ENCODE data around the gene TUBB4B. TPM values are rescaled to one million over a fixed set of nuclear protein-coding genes. Genes with fewer than 3 reads are reported as not detected.
A peak's percentile ranks its signal among the peaks of the same experiment; 100 is the strongest.

The TUBB4B gene
- polyA plus RNA-seq, 1 experiment: 223 TPM

DNA sequence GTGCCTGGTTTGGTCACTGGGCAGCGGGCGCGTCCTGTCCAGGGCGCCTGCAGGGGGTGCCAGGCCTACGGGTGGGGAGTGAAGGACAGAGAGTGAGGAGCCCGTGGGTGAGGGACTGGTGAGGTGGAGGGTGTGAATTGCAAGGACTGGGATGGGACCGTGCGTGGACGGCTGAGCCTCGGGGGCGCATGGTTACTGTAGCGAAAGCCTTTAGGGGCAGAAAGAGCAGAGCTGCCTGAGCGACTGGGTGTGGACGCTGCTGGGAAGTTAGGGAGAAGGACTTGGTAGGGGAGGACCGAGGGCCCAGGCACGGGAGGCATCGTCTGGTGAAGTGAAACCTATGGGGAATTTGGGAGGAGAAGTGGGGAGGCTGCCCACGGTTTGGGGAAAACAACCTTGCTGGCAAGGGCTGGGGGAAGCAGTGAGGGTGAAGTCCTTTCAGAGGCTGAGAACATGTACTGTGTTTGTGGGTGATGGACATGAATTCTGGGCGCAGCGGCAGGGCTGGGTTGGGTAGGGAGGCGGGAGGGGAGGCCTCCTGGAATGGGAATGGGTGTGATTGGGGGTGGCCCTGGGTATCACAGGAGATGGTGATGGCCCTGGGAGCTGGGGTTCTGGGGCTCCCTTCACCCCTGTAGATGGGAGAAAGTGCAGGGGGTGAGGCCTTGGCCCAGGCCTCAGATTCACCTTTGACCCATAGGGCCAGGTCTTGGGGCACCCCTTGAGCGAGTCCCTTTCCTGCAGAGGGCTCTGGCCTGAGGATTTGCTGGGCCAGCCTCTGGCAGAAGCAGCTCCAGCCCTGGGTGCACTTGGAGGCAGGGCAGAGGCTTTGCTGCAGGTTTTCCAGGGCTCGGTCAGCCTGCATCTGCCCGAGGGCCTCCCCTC lies 34.7 kb downstream of the TUBB4B start:
- ChIA-PET CTCF (no interaction called here), POLR2A (interaction anchor here (1.1 to 1.8 kb wide), 2 partner anchors 35 to 283 kb away, joined by 3 to 21 read pairs; partner anchors contain the start of genes PAXX and TUBB4B)
- Histone ChIP-seq H3K27ac (ENCODE audit: low read depth, low read length) (peak overlapping the region; percentile 21), H3K4me3 (ENCODE audit: low read depth, low read length) (no peak overlapping the region), H3K27me3 (ENCODE audit: control insufficient read depth, insufficient read depth, low read length) (no peaks in the 10 kb centered on the region), H3K9me3 (ENCODE audit: control insufficient read depth, insufficient read depth, low read length) (peaks cover 5% of the 10 kb centered on the region; the same call in 1 of the 2 replicates)
- no peak for DNase-seq (ENCODE audit: low read depth, low spot score)
- TF ChIP-seq, protein P1, sequence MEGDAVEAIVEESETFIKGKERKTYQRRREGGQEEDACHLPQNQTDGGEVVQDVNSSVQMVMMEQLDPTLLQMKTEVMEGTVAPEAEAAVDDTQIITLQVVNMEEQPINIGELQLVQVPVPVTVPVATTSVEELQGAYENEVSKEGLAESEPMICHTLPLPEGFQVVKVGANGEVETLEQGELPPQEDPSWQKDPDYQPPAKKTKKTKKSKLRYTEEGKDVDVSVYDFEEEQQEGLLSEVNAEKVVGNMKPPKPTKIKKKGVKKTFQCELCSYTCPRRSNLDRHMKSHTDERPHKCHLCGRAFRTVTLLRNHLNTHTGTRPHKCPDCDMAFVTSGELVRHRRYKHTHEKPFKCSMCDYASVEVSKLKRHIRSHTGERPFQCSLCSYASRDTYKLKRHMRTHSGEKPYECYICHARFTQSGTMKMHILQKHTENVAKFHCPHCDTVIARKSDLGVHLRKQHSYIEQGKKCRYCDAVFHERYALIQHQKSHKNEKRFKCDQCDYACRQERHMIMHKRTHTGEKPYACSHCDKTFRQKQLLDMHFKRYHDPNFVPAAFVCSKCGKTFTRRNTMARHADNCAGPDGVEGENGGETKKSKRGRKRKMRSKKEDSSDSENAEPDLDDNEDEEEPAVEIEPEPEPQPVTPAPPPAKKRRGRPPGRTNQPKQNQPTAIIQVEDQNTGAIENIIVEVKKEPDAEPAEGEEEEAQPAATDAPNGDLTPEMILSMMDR (IDR thresholded peaks at IDR 0.05; ENCODE audit: low read depth, low read length): no peak

DNA sequence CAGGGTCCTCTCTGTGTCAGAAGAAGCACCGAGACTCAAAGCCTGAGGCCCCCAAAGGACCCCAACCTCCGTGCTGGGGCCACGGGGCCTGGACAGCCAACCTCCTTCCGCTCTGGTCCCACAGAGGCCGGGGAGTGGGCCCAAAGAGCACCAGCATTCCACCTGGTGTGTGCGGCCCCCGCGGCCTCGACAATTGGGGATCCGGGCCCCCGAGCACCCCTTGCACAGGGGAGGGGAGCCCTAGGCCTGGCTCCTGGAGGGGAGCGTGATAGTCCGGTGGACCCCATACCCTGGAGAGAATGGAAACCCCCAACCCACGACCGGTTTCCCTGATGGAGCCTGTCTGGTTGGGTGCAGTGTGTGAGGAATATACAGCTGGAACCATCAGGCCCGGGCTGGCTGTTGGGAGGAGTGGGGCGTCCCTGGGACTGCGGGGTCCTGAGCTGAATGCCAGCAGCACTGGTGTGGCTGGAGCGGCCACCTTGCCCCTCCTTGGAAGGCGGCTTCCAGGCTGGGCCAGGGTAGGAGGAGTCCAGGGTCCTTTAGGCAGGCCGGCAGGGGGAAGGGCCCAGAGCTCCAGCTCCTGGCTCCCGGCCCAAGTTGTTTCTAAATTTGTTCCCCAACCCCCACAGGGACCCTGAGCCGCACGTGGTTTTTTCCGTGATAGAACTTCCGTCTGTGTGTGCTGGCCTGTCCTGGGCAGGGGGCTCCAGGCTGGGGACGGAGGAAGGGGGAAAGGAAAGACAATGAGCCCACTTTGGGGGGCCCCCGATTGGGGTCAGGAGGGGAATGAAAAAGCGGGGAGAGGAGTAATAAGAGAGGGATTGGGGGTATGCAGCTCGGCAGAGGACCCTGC lies 35.6 kb downstream of the TUBB4B start:
- TF ChIP-seq, protein P1 (IDR thresholded peaks at IDR 0.05; ENCODE audit: low read depth, low read length): no peak
- peak overlapping the region; percentile 84 for H3K27ac ChIP-seq (ENCODE audit: low read depth, low read length)
- CTCF ChIA-PET: interaction anchor here (1.3 kb wide), 1 partner anchor 40 kb away, joined by 5 read pairs; no protein-coding TSS in a partner anchor
- H3K9me3 ChIP-seq (ENCODE audit: control insufficient read depth, insufficient read depth, low read length): peaks cover 5% of the 10 kb centered on the region; the same call in 1 of the 2 replicates
- DNase-seq (ENCODE audit: low read depth, low spot score): no peak
- H3K27me3 ChIP-seq (ENCODE audit: control insufficient read depth, insufficient read depth, low read length): no peaks in the 10 kb centered on the region
- H3K4me3 ChIP-seq (ENCODE audit: low read depth, low read length): peak overlapping the region; percentile 77
- POLR2A ChIA-PET: interaction anchor here (0.5 to 1.8 kb wide), 7 partner anchors 11 to 284 kb away, joined by 3 to 21 read pairs (median 5); partner anchors contain the start of genes NELFB, PAXX and TUBB4B

DNA sequence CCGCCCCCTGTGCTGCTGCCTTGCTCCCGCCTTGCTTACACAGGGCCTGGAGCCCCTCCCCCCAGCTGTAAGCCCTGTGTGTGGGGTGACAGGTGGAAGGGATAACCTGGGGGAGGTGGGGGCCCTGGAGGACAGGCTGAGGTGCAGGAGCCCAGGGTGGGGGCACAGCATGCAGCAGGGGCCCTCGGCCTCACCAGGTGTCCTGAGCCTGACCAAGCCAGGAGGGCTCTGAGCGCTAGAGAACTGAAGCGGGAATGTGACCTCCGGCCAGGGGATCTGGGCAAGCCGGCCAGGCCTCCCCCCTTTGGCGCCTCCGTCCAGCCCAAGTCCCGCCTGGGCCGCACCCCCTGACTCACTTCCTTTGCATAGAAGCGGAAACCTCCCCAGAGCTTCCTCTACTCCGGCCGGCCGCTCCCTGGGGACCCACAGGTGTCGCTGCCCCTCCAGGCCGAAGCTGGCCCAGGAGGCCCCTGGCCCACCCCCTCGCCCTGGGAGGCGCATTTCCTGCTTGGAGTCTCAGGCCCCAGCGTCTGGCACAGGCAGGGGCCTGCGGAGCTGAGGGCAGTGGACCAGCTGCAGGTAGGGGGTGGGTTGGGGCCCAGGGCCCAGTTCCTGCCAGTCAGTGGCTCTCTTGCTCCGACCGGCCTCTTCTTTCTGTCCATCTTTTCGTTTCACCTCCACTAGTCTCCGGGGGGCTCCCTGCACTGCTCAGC lies 36.4 kb downstream of the TUBB4B start, which contains the start of gene TOR4A:
TOR4A (plus strand) TSS at position 398 of the 713 bp plus-strand sequence. CDS start 964 bp downstream, outside the sequence.
- Histone ChIP-seq H3K27me3 (ENCODE audit: control insufficient read depth, insufficient read depth, low read length) (no peaks in the 10 kb centered on the region), H3K9me3 (ENCODE audit: control insufficient read depth, insufficient read depth, low read length) (peaks cover 5% of the 10 kb centered on the region; the same call in 1 of the 2 replicates), H3K4me3 (ENCODE audit: low read depth, low read length) (peak within 1 kb of the TSS; percentile 77), H3K27ac (ENCODE audit: low read depth, low read length) (peak within 1 kb of the TSS; percentile 84)
- POLR2A ChIA-PET: interaction anchor here (0.5 to 1.8 kb wide), 8 partner anchors 10 to 285 kb away, joined by 3 to 21 read pairs (median 4); partner anchors contain the start of genes NELFB, PAXX and TUBB4B
- DNase-seq (ENCODE audit: low read depth, low spot score): peak; percentile 54
- CTCF ChIA-PET: interaction anchor here (1.3 kb wide), 1 partner anchor 41 kb away, joined by 5 read pairs; no protein-coding TSS in a partner anchor
- TF ChIP-seq, protein P1 (IDR thresholded peaks at IDR 0.05; ENCODE audit: low read depth, low read length): peak; percentile 38

DNA sequence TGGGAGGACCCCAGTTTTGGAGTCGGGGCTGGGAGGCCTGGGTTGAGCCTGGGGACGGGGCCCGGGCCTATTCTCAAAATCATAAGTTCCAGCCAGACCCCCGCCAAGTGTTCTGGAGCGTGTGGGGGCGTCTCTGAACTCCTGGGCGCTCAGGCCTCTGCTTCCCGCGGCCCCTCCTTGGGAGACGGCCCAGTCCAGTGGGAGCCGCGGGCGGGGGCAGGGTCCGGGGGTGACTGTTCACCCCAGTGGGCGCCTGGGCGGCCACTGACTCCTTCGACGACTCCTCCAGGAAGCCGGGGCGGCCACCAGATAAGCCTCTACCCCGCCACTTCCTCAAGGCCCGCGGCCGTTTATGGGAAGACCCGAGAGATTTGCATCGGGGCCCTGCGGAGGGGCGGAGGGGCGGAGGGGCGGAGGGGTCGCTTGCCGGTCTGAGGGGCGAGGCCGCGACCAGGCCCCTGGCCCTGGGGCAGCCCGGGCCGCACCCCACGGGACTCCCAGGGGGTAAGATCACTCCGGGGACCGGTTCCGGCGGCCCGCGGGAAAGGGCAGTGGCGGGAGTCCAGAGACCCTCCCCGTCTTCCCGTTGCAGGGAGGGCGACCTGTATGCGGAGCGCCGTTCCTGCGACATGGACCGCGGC lies 37.1 kb downstream of the TUBB4B start:
- Histone ChIP-seq H3K27me3 (ENCODE audit: control insufficient read depth, insufficient read depth, low read length) (no peaks in the 10 kb centered on the region), H3K27ac (ENCODE audit: low read depth, low read length) (peak overlapping the region; percentile 84), H3K9me3 (ENCODE audit: control insufficient read depth, insufficient read depth, low read length) (peaks cover 5% of the 10 kb centered on the region; the same call in 1 of the 2 replicates), H3K4me3 (ENCODE audit: low read depth, low read length) (peak overlapping the region; percentile 77)
- TF ChIP-seq, protein P1 (IDR thresholded peaks at IDR 0.05; ENCODE audit: low read depth, low read length): no peak
- CTCF ChIA-PET: interaction anchor here (1.3 kb wide), 1 partner anchor 41 kb away, joined by 5 read pairs; no protein-coding TSS in a partner anchor
- DNase-seq (ENCODE audit: low read depth, low spot score): no peak
- POLR2A ChIA-PET: interaction anchor here (0.7 to 1.8 kb wide), 4 partner anchors 10 to 38 kb away, joined by 4 to 21 read pairs (median 5); partner anchors contain the start of genes NELFB and TUBB4B
